HG02943 (cell line): ENCODE results near the gene SFRP5.

ENCODE experiments used
- ATAC-seq: cut with Tn5 transposase; IDR thresholded peaks from one replicate; pipeline ENCODE4 v1.9.1; 2021; ENCODE audit warnings: mild to moderate bottlenecking, low read depth, moderate library complexity; ENCODE audit not compliant: unreplicated experiment

SFRP5 gene

GRCh38 chr10:97766996-97767924, 4.5 kb downstream of the SFRP5 start:
- no peak for ATAC-seq

DNA sequence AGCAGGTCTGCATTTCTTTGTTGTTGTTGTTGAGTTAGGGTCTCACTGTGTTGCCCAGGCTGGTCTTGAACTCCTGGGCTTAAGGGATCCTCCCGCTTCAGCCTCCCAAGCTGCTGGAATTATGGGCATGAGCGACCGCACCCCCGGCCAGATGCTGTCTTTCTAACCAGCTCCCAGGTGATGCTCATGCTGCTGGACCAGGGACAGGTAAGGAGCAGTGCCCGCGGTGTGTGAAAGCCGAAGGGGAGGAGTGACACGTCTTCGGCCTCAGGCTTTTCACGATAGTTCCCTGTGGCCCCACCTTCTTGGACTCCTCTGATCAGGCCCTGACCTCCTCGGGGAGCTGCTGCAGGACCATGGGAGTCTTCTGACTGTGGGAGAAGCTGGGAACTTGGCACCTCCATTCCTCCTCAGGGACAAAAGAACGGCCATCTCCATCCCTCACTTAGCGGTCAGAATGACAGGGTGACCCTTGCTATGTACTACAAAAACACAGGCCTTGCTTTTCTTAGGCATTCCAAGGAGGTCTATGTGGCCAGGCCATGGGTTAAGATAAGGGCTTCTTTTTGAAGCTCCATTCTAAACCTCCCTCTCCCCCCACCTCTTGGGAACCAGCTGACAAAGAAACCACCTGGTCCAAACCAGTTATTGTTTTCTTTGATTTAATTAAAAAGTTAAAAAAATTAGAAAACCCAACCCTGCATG, 5.5 kb downstream of the SFRP5 start:
- ATAC-seq: no peak

GRCh38 chr10:97765201-97765600, 6.6 kb downstream of the SFRP5 start:
- no peak for ATAC-seq

DNA sequence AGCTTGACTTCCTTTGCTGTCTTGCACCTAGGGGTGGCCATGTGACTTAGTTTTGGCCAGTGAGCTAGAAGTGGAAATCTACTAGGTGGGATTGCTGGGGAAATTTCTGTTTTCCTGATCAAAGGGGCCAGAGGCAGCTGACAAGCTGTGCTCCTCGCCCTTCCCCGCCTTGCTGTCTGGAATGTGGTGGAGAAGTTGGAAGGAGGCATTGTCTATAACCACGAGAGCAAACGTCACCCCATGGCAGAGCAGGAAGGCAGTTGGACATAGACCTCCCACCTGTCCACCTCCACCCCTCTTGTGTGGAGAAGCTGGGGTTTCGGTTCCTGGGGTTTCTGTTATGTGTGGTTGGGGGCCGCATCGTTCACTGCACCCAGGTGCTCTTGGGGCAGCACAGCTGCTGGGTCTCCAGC, 7.3 kb downstream of the SFRP5 start:
- no peak for ATAC-seq

DNA sequence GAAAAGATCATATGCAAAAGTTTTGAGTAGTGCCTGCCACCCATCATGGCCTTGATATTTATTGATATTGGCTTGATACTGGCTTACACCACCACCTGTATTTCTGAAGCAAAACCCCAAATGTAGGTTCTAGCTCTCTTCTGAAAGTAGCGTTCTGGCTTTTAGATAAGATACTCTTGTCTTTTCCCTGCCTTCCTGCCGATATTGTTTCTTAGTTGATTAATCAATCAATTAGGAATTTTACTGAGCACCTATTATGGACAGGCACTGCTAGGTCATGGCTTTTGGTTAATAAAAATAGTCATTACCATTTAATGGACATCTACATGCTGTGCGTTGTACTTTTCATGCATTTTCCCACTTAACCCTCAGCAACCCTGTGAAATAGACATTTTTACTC, 7.9 kb downstream of the SFRP5 start:
- no peak for ATAC-seq

DNA sequence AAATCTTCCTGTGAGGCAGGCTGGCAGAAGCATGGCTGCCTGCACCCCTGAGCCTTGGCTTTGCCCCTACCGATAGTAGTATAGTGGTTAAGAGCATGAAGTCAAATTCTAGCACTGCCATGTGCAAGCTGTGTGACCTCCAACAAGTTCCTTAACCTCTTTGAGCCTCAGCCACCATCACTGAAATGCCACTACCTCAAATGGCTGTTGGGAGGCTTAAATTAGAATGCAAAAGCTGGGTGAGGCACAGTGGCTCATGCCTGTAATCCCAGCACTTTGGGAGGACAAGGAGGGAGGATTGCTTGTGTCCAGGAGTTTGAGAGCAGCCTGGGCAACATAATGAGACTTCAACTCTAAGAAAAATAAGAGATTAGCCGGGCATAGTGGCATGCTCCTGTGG, 8.4 kb downstream of the SFRP5 start:
- ATAC-seq: no peak

- no peak for ATAC-seq
These were observed 9.0 kb downstream of the SFRP5 start for GRCh38 chr10:97762816-97763215.

GRCh38 chr10:97762056-97762455, 9.7 kb downstream of the SFRP5 start:
- no peak for ATAC-seq

- no peak for ATAC-seq
These were observed 10.4 kb downstream of the SFRP5 start for GRCh38 chr10:97761331-97761865.

- no peak for ATAC-seq
These were observed 11.1 kb downstream of the SFRP5 start for GRCh38 chr10:97760461-97761257.

GRCh38 chr10:97759946-97760345, 11.9 kb downstream of the SFRP5 start:
- no peak for ATAC-seq

GRCh38 chr10:97759158-97759887, 12.5 kb downstream of the SFRP5 start:
- no peak for ATAC-seq

DNA sequence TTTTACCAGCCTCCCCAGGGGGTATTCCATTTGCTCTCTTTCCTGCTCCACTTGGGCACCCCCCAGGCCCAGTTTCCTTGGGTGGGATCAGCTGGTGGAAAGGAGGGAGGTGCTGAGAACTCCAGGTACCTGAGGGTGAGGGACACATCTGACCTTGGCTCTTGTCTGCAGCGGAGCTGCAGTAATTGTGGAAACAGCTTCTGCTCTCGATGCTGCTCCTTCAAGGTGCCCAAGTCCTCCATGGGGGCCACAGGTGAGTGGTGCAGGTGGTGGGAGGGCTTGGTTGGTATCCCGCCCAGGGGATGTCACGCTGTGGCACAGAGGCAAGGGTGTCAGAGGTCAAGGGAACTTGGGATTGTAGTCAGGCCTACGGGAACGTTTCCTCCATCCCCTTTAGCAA, 14.3 kb downstream of the SFRP5 start:
- no peak for ATAC-seq

GRCh38 chr10:97755718-97756117, 16.1 kb downstream of the SFRP5 start:
- ATAC-seq: no peak

DNA sequence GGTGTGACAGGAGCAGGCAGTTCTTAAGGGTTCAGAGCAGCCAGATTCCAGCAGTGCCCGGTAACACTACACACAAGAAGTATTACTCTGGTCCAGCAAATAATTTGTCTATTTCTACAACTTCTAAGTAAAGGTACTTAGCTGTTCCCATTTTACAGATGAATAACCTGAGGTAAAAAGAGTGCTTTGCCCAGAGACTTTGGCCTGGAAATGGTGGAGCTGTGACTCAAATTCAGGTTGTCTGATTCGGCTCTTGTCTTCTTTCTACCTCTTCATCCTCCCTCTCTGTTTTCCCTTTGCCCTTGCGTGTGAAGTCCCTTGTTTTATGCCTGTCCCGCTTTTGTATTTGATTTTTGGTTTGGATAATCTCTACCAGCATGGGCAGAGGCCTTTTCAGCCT, 17.1 kb downstream of the SFRP5 start:
- ATAC-seq: no peak

DNA sequence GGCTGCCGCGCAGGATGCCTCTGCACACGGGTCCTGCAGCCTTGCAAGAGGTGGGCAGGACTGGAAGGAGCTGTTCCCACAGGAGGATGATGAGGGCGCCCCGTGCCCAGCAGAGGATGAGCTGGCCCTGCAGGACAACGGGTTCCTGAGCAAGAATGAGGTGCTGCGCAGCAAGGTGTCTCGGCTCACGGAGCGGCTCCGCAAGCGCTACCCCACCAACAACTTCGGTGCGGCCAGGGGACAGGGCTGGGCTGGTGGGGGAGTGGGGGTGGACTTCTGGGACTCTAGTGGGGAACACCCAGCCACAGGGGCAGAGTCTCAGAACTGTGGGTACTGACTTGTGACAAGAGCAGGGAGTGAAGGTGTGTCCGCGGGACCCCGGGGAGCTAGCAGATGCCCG, 18.8 kb downstream of the SFRP5 start:
- no peak for ATAC-seq

- no peak for ATAC-seq
These were observed 23.7 kb downstream of the SFRP5 start for GRCh38 chr10:97748116-97748515.

DNA sequence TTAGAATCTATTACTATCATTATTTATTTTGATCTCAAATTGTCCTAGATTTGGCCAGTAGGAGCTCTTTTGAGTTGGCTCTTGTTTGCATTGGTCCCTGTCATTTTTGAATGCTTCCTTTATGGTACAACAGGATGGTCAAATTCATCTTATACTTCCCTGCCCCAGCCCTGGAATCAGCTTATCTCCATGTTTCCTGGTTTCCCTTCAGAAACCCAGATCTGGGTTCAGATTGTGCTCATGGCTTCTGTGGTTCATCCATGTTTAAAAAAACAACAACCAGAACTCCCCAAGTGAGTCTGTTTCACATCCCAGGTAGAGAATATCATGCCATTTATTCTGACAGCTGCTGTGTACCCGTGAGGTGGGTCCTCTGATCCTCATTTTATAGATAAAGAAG, 24.2 kb downstream of the SFRP5 start:
- no peak for ATAC-seq

- no peak for ATAC-seq
These were observed 27.3 kb downstream of the SFRP5 start for GRCh38 chr10:97744405-97745035.
